IMR-90 (cell line): ENCODE results near the gene RBKS.

Source experiments
- FOS ChIP-seq: fragments of 150-350 bp; IDR thresholded peaks from 2 replicates; pipeline ENCODE4 v1.6.1; 2016; ENCODE audit warnings: low read depth, low read length
- MAZ ChIP-seq: IDR thresholded peaks from 2 replicates; pipeline ENCODE4 v1.6.1; 2012; ENCODE audit warnings: low read depth, mild to moderate bottlenecking, low read length, improper control_type of control experiment, moderate library complexity, borderline replicate concordance
- POLR2A ChIP-seq: IDR thresholded peaks from 2 replicates; pipeline ENCODE4 v1.6.1; 2012; ENCODE audit warnings: mild to moderate bottlenecking, low read depth, low read length
- SMC3 ChIP-seq: fragments of 150-350 bp; IDR thresholded peaks from 2 replicates; pipeline ENCODE4 v1.6.1; 2016; ENCODE audit warnings: low read depth, mild to moderate bottlenecking, antibody characterized with exemption, low read length, moderate library complexity
- TF ChIP-seq, protein P1 (sequence below): conservative IDR thresholded peaks from 2 replicates; pipeline ENCODE4 v1.5.1; 2012; ENCODE audit warnings: mild to moderate bottlenecking, low read depth, low read length, improper control_type of control experiment
- TF ChIP-seq, protein P2 (sequence below): fragments of 150-350 bp; IDR thresholded peaks from 2 replicates; pipeline ENCODE4 v1.6.1; 2017; ENCODE audit warnings: mild to moderate bottlenecking, antibody characterized with exemption, low read length, low read depth

DNA sequence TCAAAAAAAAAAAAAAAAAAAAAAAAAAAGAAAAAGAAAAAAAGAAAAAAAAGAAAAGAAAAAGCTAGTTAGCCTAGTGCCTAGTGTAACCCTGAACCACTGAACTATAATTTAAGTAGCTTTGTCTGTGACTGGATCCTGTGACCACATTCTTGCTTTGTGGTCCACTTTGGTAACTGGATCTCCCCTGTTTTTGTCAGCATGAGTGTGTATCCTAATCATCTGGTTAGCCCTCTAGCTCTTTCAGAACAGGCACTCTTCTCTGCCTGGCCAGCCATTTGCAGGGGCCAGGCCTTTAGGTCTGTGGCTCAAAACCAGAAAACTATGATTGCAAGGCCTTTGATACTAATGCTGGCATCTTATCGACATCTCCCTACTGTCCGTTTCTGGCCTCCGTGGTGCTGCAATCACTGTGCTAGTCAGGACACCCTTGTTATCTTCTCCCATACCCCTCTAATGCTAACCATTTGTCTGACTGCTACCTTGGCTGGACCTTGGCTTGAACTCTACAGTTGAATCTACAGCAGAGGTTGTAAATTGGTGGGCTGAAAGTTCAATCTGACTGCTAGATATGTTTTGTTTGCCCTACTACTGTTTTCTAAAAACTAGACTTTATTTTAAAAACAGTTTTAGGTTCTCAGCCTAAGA, 40.5 kb downstream of the RBKS start:
- TF ChIP-seq, protein P1, sequence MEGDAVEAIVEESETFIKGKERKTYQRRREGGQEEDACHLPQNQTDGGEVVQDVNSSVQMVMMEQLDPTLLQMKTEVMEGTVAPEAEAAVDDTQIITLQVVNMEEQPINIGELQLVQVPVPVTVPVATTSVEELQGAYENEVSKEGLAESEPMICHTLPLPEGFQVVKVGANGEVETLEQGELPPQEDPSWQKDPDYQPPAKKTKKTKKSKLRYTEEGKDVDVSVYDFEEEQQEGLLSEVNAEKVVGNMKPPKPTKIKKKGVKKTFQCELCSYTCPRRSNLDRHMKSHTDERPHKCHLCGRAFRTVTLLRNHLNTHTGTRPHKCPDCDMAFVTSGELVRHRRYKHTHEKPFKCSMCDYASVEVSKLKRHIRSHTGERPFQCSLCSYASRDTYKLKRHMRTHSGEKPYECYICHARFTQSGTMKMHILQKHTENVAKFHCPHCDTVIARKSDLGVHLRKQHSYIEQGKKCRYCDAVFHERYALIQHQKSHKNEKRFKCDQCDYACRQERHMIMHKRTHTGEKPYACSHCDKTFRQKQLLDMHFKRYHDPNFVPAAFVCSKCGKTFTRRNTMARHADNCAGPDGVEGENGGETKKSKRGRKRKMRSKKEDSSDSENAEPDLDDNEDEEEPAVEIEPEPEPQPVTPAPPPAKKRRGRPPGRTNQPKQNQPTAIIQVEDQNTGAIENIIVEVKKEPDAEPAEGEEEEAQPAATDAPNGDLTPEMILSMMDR, result no peak
- TF ChIP-seq MAZ, result no peak
- TF ChIP-seq, protein P2, sequence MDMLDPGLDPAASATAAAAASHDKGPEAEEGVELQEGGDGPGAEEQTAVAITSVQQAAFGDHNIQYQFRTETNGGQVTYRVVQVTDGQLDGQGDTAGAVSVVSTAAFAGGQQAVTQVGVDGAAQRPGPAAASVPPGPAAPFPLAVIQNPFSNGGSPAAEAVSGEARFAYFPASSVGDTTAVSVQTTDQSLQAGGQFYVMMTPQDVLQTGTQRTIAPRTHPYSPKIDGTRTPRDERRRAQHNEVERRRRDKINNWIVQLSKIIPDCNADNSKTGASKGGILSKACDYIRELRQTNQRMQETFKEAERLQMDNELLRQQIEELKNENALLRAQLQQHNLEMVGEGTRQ, result no peak
- no peak for TF ChIP-seq FOS
- TF ChIP-seq POLR2A, result no peak
- TF ChIP-seq SMC3, result no peak
